OCI-LY7 (cell line): Measurements from ENCODE around the gene NLRC4. TPM values are rescaled to one million over a fixed set of nuclear protein-coding genes. Genes with fewer than 3 reads are reported as not detected.
"Not testable (repeated sequence)": the region's sequence is repeated elsewhere in the genome, so short reads cannot be mapped to it uniquely, and the experiment has no call there.

Experiments used
- BruUV-seq: library from RNA; stranded (reverse); fragments of 400-500 nt; replicated peaks from 2 replicates; lab custom pipeline; 2021; lab: Mats Ljungman, UMichigan
- CTCF ChIA-PET: fragments of 300-600 bp; sonication (Branson Sonifier 250); formaldehyde crosslinking; loops from one replicate; lab custom pipeline; 2022; ENCODE audit warnings: antibody characterized with exemption; ENCODE audit not compliant: unreplicated experiment; lab: Charles Lee
- POLR2A ChIA-PET: fragments of 300-600 bp; sonication (Branson Sonifier 250); formaldehyde crosslinking; loops from one replicate; lab custom pipeline; 2022; ENCODE audit warnings: antibody characterized with exemption; lab: Charles Lee
- DNase-seq: peaks from one replicate; pipeline ENCODE4 v3.0.0-alpha.2; 2015; ENCODE audit warnings: low spot score
- H2AFZ ChIP-seq: fragments of 200-600 bp; sonication (generic), shearing (Covaris generic); 2 replicates; pipeline ENCODE4 v1.6.1; 2014; ENCODE audit warnings: mild to moderate bottlenecking, antibody characterized with exemption, low read length, moderate library complexity
- H3K27ac ChIP-seq: fragments of 200-600 bp; sonication (generic); 2 replicates; pipeline ENCODE4 v1.5.1; 2014; ENCODE audit warnings: mixed run types, low read depth, mild to moderate bottlenecking, moderate library complexity, low read length, inconsistent platforms; ENCODE audit not compliant: poor library complexity, severe bottlenecking
- H3K36me3 ChIP-seq: fragments of 200-600 bp; sonication (generic); 2 replicates; pipeline ENCODE4 v1.6.1; 2014; ENCODE audit warnings: mild to moderate bottlenecking, antibody characterized with exemption, low read length, moderate library complexity, mixed read lengths; ENCODE audit not compliant: insufficient read depth
- H3K4me1 ChIP-seq: fragments of 200-600 bp; sonication (generic); 2 replicates; pipeline ENCODE4 v1.5.1; 2014; ENCODE audit warnings: mild to moderate bottlenecking, low read length; ENCODE audit not compliant: insufficient read depth, poor library complexity, severe bottlenecking
- H3K4me2 ChIP-seq: fragments of 200-600 bp; sonication (generic); 2 replicates; pipeline ENCODE4 v1.6.1; 2014; ENCODE audit warnings: mild to moderate bottlenecking, low read length
- H3K4me3 ChIP-seq: fragments of 200-600 bp; sonication (generic); 2 replicates; pipeline ENCODE4 v1.5.1; 2014; ENCODE audit warnings: mild to moderate bottlenecking, low read depth, low read length; ENCODE audit not compliant: poor library complexity, severe bottlenecking
- H3K79me2 ChIP-seq: fragments of 200-600 bp; sonication (generic); 2 replicates; pipeline ENCODE4 v1.6.1; 2016; ENCODE audit warnings: low read depth, mild to moderate bottlenecking, low read length, moderate library complexity, mixed read lengths; ENCODE audit not compliant: insufficient read depth
- H3K9me2 ChIP-seq: fragments of 200-600 bp; sonication (generic); 2 replicates; pipeline ENCODE4 v1.6.1; 2016; ENCODE audit warnings: mild to moderate bottlenecking, low read length, mixed read lengths; ENCODE audit not compliant: insufficient read depth
- H3K9me3 ChIP-seq: fragments of 200-600 bp; sonication (generic); 2 replicates; pipeline ENCODE4 v1.6.1; 2014; ENCODE audit warnings: mild to moderate bottlenecking, mixed run types, low read length, mixed read lengths
- H4K20me1 ChIP-seq: fragments of 200-600 bp; sonication (generic); 2 replicates; pipeline ENCODE4 v1.6.1; 2014; ENCODE audit warnings: mild to moderate bottlenecking, antibody characterized with exemption, low read length, moderate library complexity, mixed read lengths; ENCODE audit not compliant: insufficient read depth
- EZH2phosphoT487 ChIP-seq: fragments of 200-600 bp; sonication (generic); IDR thresholded peaks from 2 replicates; pipeline ENCODE4 v1.6.1; 2018; ENCODE audit warnings: low read depth, borderline replicate concordance, mild to moderate bottlenecking, mixed run types, antibody characterized with exemption, low read length, moderate library complexity, mixed read lengths
- intact Hi-C: fragments of 100-400 bp; cut with micrococcal nuclease; formaldehyde crosslinking; loops from one replicate; pipeline ENCODE4 v1.10.0; 2022; ENCODE audit not compliant: unreplicated experiment
- total RNA-seq, 2 experiments: library from RNA; depleted of rRNA in 1 of 2; stranded (reverse); fragments of >200 nt in 1 of 2; shearing (Covaris generic) in 1 of 2; gene quantifications; 2 replicates each; pipeline ENCODE4 v1.2.3, GENCODE V29; 2014 to 2022
- TF ChIP-seq, protein P1 (sequence below): fragments of 200-600 bp; sonication (generic); conservative IDR thresholded peaks from 2 replicates; pipeline ENCODE4 v1.5.1; 2014; ENCODE audit warnings: mild to moderate bottlenecking, antibody characterized with exemption, low read length, moderate library complexity, mixed read lengths

NLRC4 gene
- total RNA-seq, 2 experiments from 2014 or later = not detected

DNA sequence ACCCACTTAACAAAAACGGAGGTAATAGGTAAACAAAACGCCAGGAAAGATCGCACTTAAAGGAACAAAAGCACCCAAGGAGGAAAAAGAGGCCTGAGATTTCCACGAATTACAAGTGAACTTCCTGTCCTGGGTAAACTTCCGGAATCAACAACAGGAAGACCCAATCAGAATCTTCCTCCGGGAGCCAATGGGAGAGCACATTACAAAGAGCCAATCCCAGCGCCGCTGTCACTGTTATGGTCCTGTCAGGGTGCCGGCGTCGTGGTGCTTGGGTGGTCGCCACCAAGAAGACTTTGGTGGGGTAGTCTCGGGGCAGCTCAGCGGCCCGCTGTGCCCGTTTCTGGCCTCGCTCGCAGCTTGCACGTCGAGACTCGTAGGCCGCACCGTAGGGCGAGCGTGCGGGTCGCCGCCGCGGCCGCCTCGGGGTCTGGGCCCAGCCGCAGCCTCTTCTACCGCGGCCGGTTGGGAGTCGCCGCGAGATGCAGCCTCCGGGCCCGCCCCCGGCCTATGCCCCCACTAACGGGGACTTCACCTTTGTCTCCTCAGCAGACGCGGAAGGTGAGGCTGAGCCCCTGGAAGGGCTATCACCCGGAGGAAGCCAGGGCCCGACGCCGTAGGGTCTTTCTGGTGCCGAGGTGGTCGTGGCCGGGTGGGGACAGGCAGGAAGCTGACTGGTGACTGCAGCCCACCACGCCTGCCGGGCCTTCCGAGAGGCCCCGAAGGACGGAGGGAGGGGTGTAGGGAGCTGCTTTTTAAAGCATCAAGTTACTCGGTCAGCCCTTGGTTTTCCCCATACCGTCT lies 13.2 kb upstream of the NLRC4 start, which contains the start of gene YIPF4:
TSS of gene YIPF4 (plus strand) at position 231 of the 804 bp plus-strand sequence. CDS start at position 483, 252 bp downstream.
- intact Hi-C loops = loop anchor here (5.0 kb wide), 1 partner anchor 79 kb away; the partner anchor contains the start of gene BIRC6
- peaks cover 9% of the 10 kb centered on the region for H3K36me3 ChIP-seq
- TF ChIP-seq EZH2phosphoT487 = no peak
- TF ChIP-seq, protein P1, sequence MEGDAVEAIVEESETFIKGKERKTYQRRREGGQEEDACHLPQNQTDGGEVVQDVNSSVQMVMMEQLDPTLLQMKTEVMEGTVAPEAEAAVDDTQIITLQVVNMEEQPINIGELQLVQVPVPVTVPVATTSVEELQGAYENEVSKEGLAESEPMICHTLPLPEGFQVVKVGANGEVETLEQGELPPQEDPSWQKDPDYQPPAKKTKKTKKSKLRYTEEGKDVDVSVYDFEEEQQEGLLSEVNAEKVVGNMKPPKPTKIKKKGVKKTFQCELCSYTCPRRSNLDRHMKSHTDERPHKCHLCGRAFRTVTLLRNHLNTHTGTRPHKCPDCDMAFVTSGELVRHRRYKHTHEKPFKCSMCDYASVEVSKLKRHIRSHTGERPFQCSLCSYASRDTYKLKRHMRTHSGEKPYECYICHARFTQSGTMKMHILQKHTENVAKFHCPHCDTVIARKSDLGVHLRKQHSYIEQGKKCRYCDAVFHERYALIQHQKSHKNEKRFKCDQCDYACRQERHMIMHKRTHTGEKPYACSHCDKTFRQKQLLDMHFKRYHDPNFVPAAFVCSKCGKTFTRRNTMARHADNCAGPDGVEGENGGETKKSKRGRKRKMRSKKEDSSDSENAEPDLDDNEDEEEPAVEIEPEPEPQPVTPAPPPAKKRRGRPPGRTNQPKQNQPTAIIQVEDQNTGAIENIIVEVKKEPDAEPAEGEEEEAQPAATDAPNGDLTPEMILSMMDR = no peak
- no peaks in the 10 kb centered on the region for H3K9me3 ChIP-seq
- peaks cover 18% of the 10 kb centered on the region for H3K79me2 ChIP-seq
- peak within 1 kb of the TSS; percentile 93 for H3K4me3 ChIP-seq
- ChIA-PET POLR2A (interaction anchor here (1.5 kb wide), 1 partner anchor 238 kb away, joined by 4 read pairs; the partner anchor contains the start of gene DPY30), CTCF (no interaction called here)
- DNase-seq = peak; percentile 94
- no TSS peak for BruUV-seq
- peak within 1 kb of the TSS; percentile 16 for H3K27ac ChIP-seq
- peak within 1 kb of the TSS; percentile 98 for H2AFZ ChIP-seq
- peak within 1 kb of the TSS; percentile 97 for H3K4me2 ChIP-seq
- no peaks in the 10 kb centered on the region for H3K9me2 ChIP-seq
- peaks cover 14% of the 10 kb centered on the region for H3K4me1 ChIP-seq
- H4K20me1 ChIP-seq = no peaks in the 10 kb centered on the region

GRCh38 chr2:32277363-32277673 lies 12.6 kb upstream of the NLRC4 start:
- intact Hi-C loops = loop anchor here (5.0 kb wide), 1 partner anchor 80 kb away; the partner anchor contains the start of gene BIRC6
- H4K20me1 ChIP-seq = no peaks in the 10 kb centered on the region
- no peaks in the 10 kb centered on the region for H3K9me3 ChIP-seq
- H3K27ac ChIP-seq = peak overlapping the region; percentile 2
- peaks cover 14% of the 10 kb centered on the region for H3K4me1 ChIP-seq
- TF ChIP-seq EZH2phosphoT487 = no peak
- TF ChIP-seq, protein P1 = no peak
- H2AFZ ChIP-seq = peak overlapping the region; percentile 98
- H3K79me2 ChIP-seq = peaks cover 18% of the 10 kb centered on the region
- peaks cover 8% of the 10 kb centered on the region for H3K36me3 ChIP-seq
- BruUV-seq = TSS peak; percentile 97
- peak overlapping the region; percentile 97 for H3K4me2 ChIP-seq
- no peaks in the 10 kb centered on the region for H3K9me2 ChIP-seq
- ChIA-PET CTCF (no interaction called here), POLR2A (interaction anchor here (0.6 to 1.5 kb wide), 3 partner anchors 14 to 238 kb away, joined by 3 to 6 read pairs (median 4); partner anchors contain the start of gene DPY30)
- peak overlapping the region; percentile 93 for H3K4me3 ChIP-seq
- no peak for DNase-seq

- BruUV-seq, POLR2A ChIA-PET, CTCF ChIA-PET, H3K4me3 ChIP-seq, H3K9me2 ChIP-seq, H3K9me3 ChIP-seq, H3K36me3 ChIP-seq, H2AFZ ChIP-seq, H3K4me2 ChIP-seq, DNase-seq, H4K20me1 ChIP-seq, H3K27ac ChIP-seq: not testable (repeated sequence)
- peaks cover 14% of the 10 kb centered on the region for H3K4me1 ChIP-seq
- peaks cover 18% of the 10 kb centered on the region for H3K79me2 ChIP-seq
- intact Hi-C loops = loop anchor here (5.0 kb wide), 1 partner anchor 82 kb away; the partner anchor contains the start of gene BIRC6
These were observed 11.1 kb upstream of the NLRC4 start for GRCh38 chr2:32275790-32276189.
